ENCODE results near the gene PLA2G12A. TPM values are rescaled to one million over a fixed set of nuclear protein-coding genes. Genes with fewer than 3 reads are reported as not detected.
A peak's percentile ranks its signal among the peaks of the same experiment; 100 is the strongest.

PLA2G12A gene
- total RNA-seq, 1 experiment from 2014 or later = 45.0 TPM

GRCh38 chr4:109723110-109723509 lies 6.8 kb downstream of the PLA2G12A start:
- Mint-ChIP-seq H3K27me3 (ENCODE audit: unreplicated experiment) (no peaks in the 10 kb centered on the region), H3K4me3 (ENCODE audit: low read depth, unreplicated experiment) (no peak overlapping the region), H3K4me1 (ENCODE audit: low read depth, unreplicated experiment) (peaks cover 32% of the 10 kb centered on the region), H3K27ac (ENCODE audit: unreplicated experiment) (no peak overlapping the region), H3K36me3 (ENCODE audit: insufficient read depth, unreplicated experiment) (peaks cover 10% of the 10 kb centered on the region), H3K9me3 (ENCODE audit: low read depth, unreplicated experiment) (peaks cover 6% of the 10 kb centered on the region)
- CTCF ChIA-PET = no interaction called here
- TF ChIP-seq CTCF (IDR thresholded peaks at IDR 0.05; ENCODE audit: unreplicated experiment) = no peak
- no TSS peak for BruUV-seq (replicated peaks)
- no peak for DNase-seq
- intact Hi-C loops (cut with micrococcal nuclease; ENCODE audit: unreplicated experiment) = no loop called here

GRCh38 chr4:109722357-109722756 lies 7.5 kb downstream of the PLA2G12A start:
- CTCF ChIA-PET = no interaction called here
- H3K4me3 Mint-ChIP-seq (ENCODE audit: low read depth, unreplicated experiment) = no peak overlapping the region
- peaks cover 6% of the 10 kb centered on the region for H3K9me3 Mint-ChIP-seq (ENCODE audit: low read depth, unreplicated experiment)
- peaks cover 25% of the 10 kb centered on the region for H3K4me1 Mint-ChIP-seq (ENCODE audit: low read depth, unreplicated experiment)
- BruUV-seq (replicated peaks) = no TSS peak
- no peaks in the 10 kb centered on the region for H3K27me3 Mint-ChIP-seq (ENCODE audit: unreplicated experiment)
- no peak for TF ChIP-seq CTCF (IDR thresholded peaks at IDR 0.05; ENCODE audit: unreplicated experiment)
- no peak for DNase-seq
- H3K27ac Mint-ChIP-seq (ENCODE audit: unreplicated experiment) = peak overlapping the region; percentile 10
- peaks cover 2% of the 10 kb centered on the region for H3K36me3 Mint-ChIP-seq (ENCODE audit: insufficient read depth, unreplicated experiment)
- intact Hi-C loops (cut with micrococcal nuclease; ENCODE audit: unreplicated experiment) = no loop called here

GRCh38 chr4:109721033-109721432 lies 8.8 kb downstream of the PLA2G12A start:
- H3K27me3 Mint-ChIP-seq (ENCODE audit: unreplicated experiment) = no peaks in the 10 kb centered on the region
- CTCF ChIA-PET = interaction anchor here (0.8 kb wide), 1 partner anchor 18 kb away, joined by 8 read pairs; the partner anchor contains the start of gene CASP6
- H3K9me3 Mint-ChIP-seq (ENCODE audit: low read depth, unreplicated experiment) = peaks cover 6% of the 10 kb centered on the region
- H3K36me3 Mint-ChIP-seq (ENCODE audit: insufficient read depth, unreplicated experiment) = no peaks in the 10 kb centered on the region
- no peak for DNase-seq
- H3K4me3 Mint-ChIP-seq (ENCODE audit: low read depth, unreplicated experiment) = no peak overlapping the region
- intact Hi-C loops (cut with micrococcal nuclease; ENCODE audit: unreplicated experiment) = no loop called here
- no peak for TF ChIP-seq CTCF (IDR thresholded peaks at IDR 0.05; ENCODE audit: unreplicated experiment)
- no peak overlapping the region for H3K27ac Mint-ChIP-seq (ENCODE audit: unreplicated experiment)
- BruUV-seq (replicated peaks) = no TSS peak
- H3K4me1 Mint-ChIP-seq (ENCODE audit: low read depth, unreplicated experiment) = peaks cover 17% of the 10 kb centered on the region

GRCh38 chr4:109719604-109720003 lies 10.3 kb downstream of the PLA2G12A start:
- intact Hi-C loops (cut with micrococcal nuclease; ENCODE audit: unreplicated experiment) = no loop called here
- no peaks in the 10 kb centered on the region for H3K27me3 Mint-ChIP-seq (ENCODE audit: unreplicated experiment)
- H3K9me3 Mint-ChIP-seq (ENCODE audit: low read depth, unreplicated experiment) = peaks cover 6% of the 10 kb centered on the region
- H3K27ac Mint-ChIP-seq (ENCODE audit: unreplicated experiment) = no peak overlapping the region
- no peak for DNase-seq
- no TSS peak for BruUV-seq (replicated peaks)
- H3K4me3 Mint-ChIP-seq (ENCODE audit: low read depth, unreplicated experiment) = no peak overlapping the region
- TF ChIP-seq CTCF (IDR thresholded peaks at IDR 0.05; ENCODE audit: unreplicated experiment) = no peak
- no peaks in the 10 kb centered on the region for H3K36me3 Mint-ChIP-seq (ENCODE audit: insufficient read depth, unreplicated experiment)
- peaks cover 11% of the 10 kb centered on the region for H3K4me1 Mint-ChIP-seq (ENCODE audit: low read depth, unreplicated experiment)
- CTCF ChIA-PET = no interaction called here

All from Calu3 (cell line).